Measurements from ENCODE around the gene SIDT2. TPM values are rescaled to one million over a fixed set of nuclear protein-coding genes. Genes with fewer than 3 reads are reported as not detected.

Gene SIDT2
- total and polyA plus RNA-seq, 2 of the 13 experiments (the other 11 are each of a cell fraction or from before 2014, with no cell fraction given) = 11.5 to 28.0 TPM

- TF ChIP-seq ZNF609 (CRISPR knock-in tag; IDR thresholded peaks at IDR 0.05; ENCODE audit: borderline replicate concordance) = no peak
- no peak for TF ChIP-seq STAT6 (CRISPR knock-in tag; IDR thresholded peaks at IDR 0.05; ENCODE audit: borderline replicate concordance)
- no peak for TF ChIP-seq FOXK2 (IDR thresholded peaks at IDR 0.05)
- 0 out of 2 replicates have a peak, but pooled peaks have one; percentile 1 for TF ChIP-seq HNF4G (IDR thresholded peaks at IDR 0.05; ENCODE audit: borderline replicate concordance, low read depth, low read length)
- no peak for TF ChIP-seq HNF4G (CRISPR knock-in tag; IDR thresholded peaks at IDR 0.05; ENCODE audit: borderline replicate concordance, low read depth)
- TF ChIP-seq ZNF703 (CRISPR knock-in tag; IDR thresholded peaks at IDR 0.05; ENCODE audit: borderline replicate concordance) = no peak
- no peak for TF ChIP-seq RBAK (CRISPR knock-in tag; IDR thresholded peaks at IDR 0.05)
- peak; percentile 2; the same call in 1 of the 2 replicates for TF ChIP-seq ZNF687 (CRISPR knock-in tag; IDR thresholded peaks at IDR 0.05)
- no peak for TF ChIP-seq ZNF382 (CRISPR knock-in tag; IDR thresholded peaks at IDR 0.05; ENCODE audit: borderline replicate concordance)
- no peak for TF ChIP-seq MYNN (CRISPR knock-in tag; IDR thresholded peaks at IDR 0.05; ENCODE audit: low read depth)
- TF ChIP-seq, protein P1, sequence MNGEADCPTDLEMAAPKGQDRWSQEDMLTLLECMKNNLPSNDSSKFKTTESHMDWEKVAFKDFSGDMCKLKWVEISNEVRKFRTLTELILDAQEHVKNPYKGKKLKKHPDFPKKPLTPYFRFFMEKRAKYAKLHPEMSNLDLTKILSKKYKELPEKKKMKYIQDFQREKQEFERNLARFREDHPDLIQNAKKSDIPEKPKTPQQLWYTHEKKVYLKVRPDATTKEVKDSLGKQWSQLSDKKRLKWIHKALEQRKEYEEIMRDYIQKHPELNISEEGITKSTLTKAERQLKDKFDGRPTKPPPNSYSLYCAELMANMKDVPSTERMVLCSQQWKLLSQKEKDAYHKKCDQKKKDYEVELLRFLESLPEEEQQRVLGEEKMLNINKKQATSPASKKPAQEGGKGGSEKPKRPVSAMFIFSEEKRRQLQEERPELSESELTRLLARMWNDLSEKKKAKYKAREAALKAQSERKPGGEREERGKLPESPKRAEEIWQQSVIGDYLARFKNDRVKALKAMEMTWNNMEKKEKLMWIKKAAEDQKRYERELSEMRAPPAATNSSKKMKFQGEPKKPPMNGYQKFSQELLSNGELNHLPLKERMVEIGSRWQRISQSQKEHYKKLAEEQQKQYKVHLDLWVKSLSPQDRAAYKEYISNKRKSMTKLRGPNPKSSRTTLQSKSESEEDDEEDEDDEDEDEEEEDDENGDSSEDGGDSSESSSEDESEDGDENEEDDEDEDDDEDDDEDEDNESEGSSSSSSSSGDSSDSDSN (CRISPR knock-in tag; IDR thresholded peaks at IDR 0.05) = peak; percentile 28; the same call in 1 of the 2 replicates
Measured at GRCh38 chr11:117144477-117145392, 33.8 kb upstream of the SIDT2 start (continued).

Data from HepG2 (cell line).